ENCODE measurements around the gene LAMP2.

- TF ChIP-seq EZH2 (IDR thresholded peaks at IDR 0.05; ENCODE audit: insufficient read depth, low read length) (no peak), CTCF (IDR thresholded peaks at IDR 0.05; ENCODE audit: insufficient read depth, low read depth, low read length) (no peak)
Observed at GRCh38 chrX:120380699-120381098, 88.4 kb downstream of the LAMP2 start.
